Endothelial cell of umbilical vein (primary cell): ENCODE results near the gene MMP25. TPM values are rescaled to one million over a fixed set of nuclear protein-coding genes. Genes with fewer than 3 reads are reported as not detected.

Experiments used
- BruUV-seq: library from RNA; stranded (reverse); fragments of 400-500 nt; replicated peaks from 2 replicates; lab custom pipeline; 2021; lab: Mats Ljungman, UMichigan
- CTCF ChIA-PET: fragments of 300-600, 350-600 bp; sonication (Branson Sonifier 250); formaldehyde crosslinking; loops from one replicate; lab custom pipeline; 2021; ENCODE audit warnings: antibody characterized with exemption, inconsistent platforms; lab: Charles Lee
- POLR2A ChIA-PET: fragments of 300-600, 350-600 bp; sonication (Branson Sonifier 250); formaldehyde crosslinking; loops from one replicate; lab custom pipeline; 2021; ENCODE audit warnings: antibody characterized with exemption, inconsistent platforms; lab: Charles Lee
- DNase-seq: peaks from one replicate; pipeline ENCODE4 v3.0.0-alpha.2; 2011; ENCODE audit warnings: low read depth, low spot score
- FAIRE-seq: peaks from 2 replicates; lab custom pipeline; 2011; peaks lifted over from hg19 to GRCh38; lab: Jason Lieb, UNC
- H2AFZ ChIP-seq: 2 replicates; pipeline ENCODE4 v1.6.0; 2012; ENCODE audit warnings: low read depth, low read length, control low read depth, inconsistent platforms
- H3K27ac ChIP-seq: 2 replicates; pipeline ENCODE4 v1.5.1; 2011; ENCODE audit warnings: low read depth, mild to moderate bottlenecking, control low read depth, low read length, moderate library complexity; ENCODE audit not compliant: insufficient read depth
- H3K27me3 ChIP-seq, 2 experiments: 2 replicates each; pipeline versions ENCODE4 v1.6.0 to v1.6.1; 2011; ENCODE audit warnings: low read length in 2 of 2, mixed read lengths in 1 of 2; ENCODE audit not compliant: control insufficient read depth in 2 of 2, insufficient read depth in 2 of 2
- H3K36me3 ChIP-seq, 2 experiments: 2 replicates in 1 of 2; 3 replicates in 1 of 2; pipeline ENCODE4 v1.5.1; 2011; ENCODE audit warnings: low read length in 2 of 2, mild to moderate bottlenecking in 1 of 2, moderate library complexity in 1 of 2; ENCODE audit not compliant: control insufficient read depth in 2 of 2, insufficient read depth in 2 of 2; ENCODE audit errors: extremely low read depth in 1 of 2
- H3K4me1 ChIP-seq: 3 replicates; pipeline ENCODE4 v1.5.1; 2011; ENCODE audit warnings: mild to moderate bottlenecking, low read length; ENCODE audit not compliant: control insufficient read depth, insufficient read depth; ENCODE audit errors: extremely low read depth
- H3K4me2 ChIP-seq: 2 replicates; pipeline ENCODE4 v1.6.1; 2011; ENCODE audit warnings: low read length, control low read depth, mixed read lengths; ENCODE audit not compliant: insufficient read depth
- H3K4me3 ChIP-seq, 3 experiments: fragments of 200-600 bp in 1 of 3; sonication (generic), shearing (Covaris generic) in 1 of 3; replicated peaks in 1 of 3; 2 replicates each; pipeline ENCODE4 v1.5.1; 2011 to 2016; ENCODE audit warnings: control low read depth in 3 of 3, low read length in 3 of 3, mild to moderate bottlenecking in 2 of 3, inconsistent platforms in 1 of 3, low read depth in 1 of 3, moderate library complexity in 1 of 3; ENCODE audit not compliant: insufficient read depth in 1 of 3
- H3K79me2 ChIP-seq: 2 replicates; pipeline ENCODE4 v1.6.0; 2012; ENCODE audit warnings: low read length, inconsistent platforms; ENCODE audit not compliant: control insufficient read depth, insufficient read depth
- H3K9ac ChIP-seq: replicated peaks from 2 replicates; pipeline ENCODE3; 2011; ENCODE audit warnings: low read length, control low read depth; ENCODE audit not compliant: insufficient read depth; ENCODE audit errors: extremely low read depth
- H3K9me1 ChIP-seq: replicated peaks from 3 replicates; pipeline ENCODE4 v1.6.0; 2011; ENCODE audit warnings: mild to moderate bottlenecking, low read length; ENCODE audit not compliant: control insufficient read depth, insufficient read depth; ENCODE audit errors: extremely low read depth
- H3K9me3 ChIP-seq: replicated peaks from 2 replicates; pipeline ENCODE4 v1.5.1; 2012; ENCODE audit warnings: low read length, inconsistent platforms; ENCODE audit not compliant: control insufficient read depth, insufficient read depth
- H4K20me1 ChIP-seq: replicated peaks from 2 replicates; pipeline ENCODE3; 2011; ENCODE audit warnings: mild to moderate bottlenecking, low read length; ENCODE audit not compliant: control insufficient read depth, insufficient read depth; ENCODE audit errors: extremely low read depth
- CTCF ChIP-seq, 2 donors: IDR thresholded peaks; 1 replicate in 1 of 2; 2 replicates in 1 of 2; pipeline ENCODE4 v1.5.1; 2011; ENCODE audit warnings: low read length in 2 of 2, mild to moderate bottlenecking in 2 of 2, moderate library complexity in 2 of 2, control low read depth in 1 of 2, inconsistent platforms in 1 of 2, low read depth in 1 of 2; ENCODE audit not compliant: insufficient read depth in 1 of 2; ENCODE audit errors: extremely low read depth in 1 of 2
- GATA2 ChIP-seq: IDR thresholded peaks from 2 replicates; pipeline ENCODE4 v1.7.0; 2011; ENCODE audit warnings: low read depth, mild to moderate bottlenecking, moderate library complexity, mixed read lengths, low read length; ENCODE audit not compliant: insufficient read length, insufficient read depth
- JUN ChIP-seq: IDR thresholded peaks from 2 replicates; pipeline ENCODE4 v1.6.1; 2011; ENCODE audit warnings: borderline replicate concordance, low read depth; ENCODE audit not compliant: insufficient read length, insufficient read depth
- MYC ChIP-seq: IDR thresholded peaks from one replicate; pipeline ENCODE4 v1.6.1; 2011; ENCODE audit warnings: mild to moderate bottlenecking, low read depth, low read length
- POLR2A ChIP-seq: IDR thresholded peaks from 2 replicates; pipeline ENCODE4 v1.6.1; 2012; ENCODE audit warnings: low read depth, mild to moderate bottlenecking, control low read depth, low read length
- POLR2AphosphoS5 ChIP-seq: IDR thresholded peaks from 2 replicates; pipeline ENCODE4 v1.6.1; 2012; ENCODE audit warnings: low read depth, mild to moderate bottlenecking, control low read depth, low read length, moderate library complexity; ENCODE audit not compliant: insufficient read depth
- dilution Hi-C: fragments of 300-500 bp; cut with MboI; formaldehyde crosslinking; loops from one replicate; pipeline ENCODE4 v1.15.0; 2019; ENCODE audit warnings: low sequenced_read_pairs; ENCODE audit not compliant: extremely low pct_ligation_motif_present
- intact Hi-C: fragments of 100-400 bp; cut with micrococcal nuclease; formaldehyde crosslinking; loops from one replicate; pipeline ENCODE4 v1.10.0; 2022
- polyA plus RNA-seq, 4 experiments: library from polyadenylated mRNA; depleted of rRNA in 3 of 4; stranded (reverse) in 3 of 4; unstranded in 1 of 4; fragments of >200 nt; gene quantifications; 2 replicates each; pipeline versions ENCODE4 v1.2.1 to v1.2.3, GENCODE V29; 2011 to 2012; ENCODE audit warnings: missing spikeins in 1 of 4
- total RNA-seq: library from RNA; stranded (reverse); gene quantifications from 2 replicates; pipeline ENCODE4 v1.2.3, GENCODE V29; 2021

Gene MMP25
- total and polyA plus RNA-seq, 2 donors (not counting 3 experiments of a cell fraction or from before 2014, with no cell fraction given): 0.08 to 0.35 TPM

- dilution Hi-C loops: no loop called here
- no TSS peak for BruUV-seq
- intact Hi-C loops: no loop called here
- Histone ChIP-seq H3K4me1 (peaks cover 3% of the 10 kb centered on the region), H3K27me3 (no peaks in the 10 kb centered on the region), H3K36me3 (no peaks in the 10 kb centered on the region), H3K79me2 (no peaks in the 10 kb centered on the region), H3K9me1 (no peaks in the 10 kb centered on the region), H3K4me2 (no peak overlapping the region), H3K9ac (no peak overlapping the region), H3K9me3 (no peaks in the 10 kb centered on the region), H3K27ac (no peak overlapping the region), H2AFZ (no peak overlapping the region), H3K4me3 (no peak overlapping the region), H4K20me1 (no peaks in the 10 kb centered on the region)
- no peak for FAIRE-seq
- no peak for TF ChIP-seq GATA2
- TF ChIP-seq JUN: no peak
- TF ChIP-seq MYC: no peak
- no peak for TF ChIP-seq POLR2AphosphoS5
- TF ChIP-seq CTCF (IDR thresholded peaks at IDR 0.05; ENCODE audit: extremely low read depth in 1 of 2, insufficient read depth in 1 of 2, low read depth in 1 of 2, low read length in 2 of 2): no peak
- no peak for TF ChIP-seq POLR2A
- POLR2A ChIA-PET: no interaction called here
- CTCF ChIA-PET: interaction anchor here (0.9 to 2.5 kb wide), 4 partner anchors 27 to 128 kb away, joined by 3 to 13 read pairs (median 8); no protein-coding TSS in a partner anchor
- DNase-seq: no peak
These were observed 45.0 kb upstream of the MMP25 start for GRCh38 chr16:3001316-3001715.
